GM12878 (cell line): ENCODE measurements around the gene C20orf96. TPM values are rescaled to one million over a fixed set of nuclear protein-coding genes. Genes with fewer than 3 reads are reported as not detected.

Source experiments
- BHLHE40 ChIP-seq, 2 experiments: fragments of 450-650 bp in 1 of 2; IDR thresholded peaks; 2 replicates each; pipeline ENCODE4 v1.6.1; 2011 to 2017; ENCODE audit warnings: low read depth in 2 of 2, borderline replicate concordance in 1 of 2, improper control_type of control experiment in 1 of 2, low read length in 1 of 2, mild to moderate bottlenecking in 1 of 2
- CHD2 ChIP-seq: IDR thresholded peaks from 2 replicates; pipeline ENCODE4 v1.6.1; 2011; ENCODE audit warnings: low read depth, low read length, improper control_type of control experiment, borderline replicate concordance
- CHD4 ChIP-seq: fragments of 200-600 bp; sonication (generic); IDR thresholded peaks from 2 replicates; pipeline ENCODE4 v1.6.1; 2016; ENCODE audit warnings: mild to moderate bottlenecking
- CTCF ChIP-seq, 3 experiments: IDR thresholded peaks in 2 of 3; conservative IDR thresholded peaks in 1 of 3; 2 replicates each; pipeline ENCODE4 v1.5.1; 2011; ENCODE audit warnings: low read depth in 3 of 3, low read length in 3 of 3, mild to moderate bottlenecking in 3 of 3, control low read depth in 2 of 3, moderate library complexity in 2 of 3, inconsistent platforms in 1 of 3, mixed read lengths in 1 of 3; ENCODE audit not compliant: control insufficient read depth in 2 of 3, insufficient read depth in 1 of 3; ENCODE audit errors: extremely low read depth in 1 of 3
- DPF2 ChIP-seq: fragments of 450-650 bp; IDR thresholded peaks from 2 replicates; pipeline ENCODE4 v1.6.1; 2017; ENCODE audit warnings: mild to moderate bottlenecking
- ESRRA ChIP-seq: IDR thresholded peaks from 2 replicates; pipeline ENCODE4 v1.6.1; 2012; ENCODE audit warnings: mild to moderate bottlenecking, low read length, improper control_type of control experiment
- FOXM1 ChIP-seq: IDR thresholded peaks from 2 replicates; pipeline ENCODE4 v1.6.1; 2012; ENCODE audit warnings: low read depth, mild to moderate bottlenecking, inconsistent platforms, low read length, moderate library complexity
- GATAD2B ChIP-seq: fragments of 450-650 bp; conservative IDR thresholded peaks from 2 replicates; pipeline ENCODE4 v1.6.1; 2017; ENCODE audit warnings: low read depth, mild to moderate bottlenecking, moderate library complexity
- MTA2 ChIP-seq: fragments of 450-650 bp; IDR thresholded peaks from 2 replicates; pipeline ENCODE4 v1.6.1; 2016; ENCODE audit warnings: low read depth, mild to moderate bottlenecking, moderate library complexity
- MYC ChIP-seq: IDR thresholded peaks from 2 replicates; pipeline ENCODE4 v1.6.1; 2011; ENCODE audit warnings: mild to moderate bottlenecking, low read length, moderate library complexity, inconsistent platforms; ENCODE audit not compliant: insufficient read depth, insufficient replicate concordance, insufficient read length, severe bottlenecking
- NFIC ChIP-seq: IDR thresholded peaks from 2 replicates; pipeline ENCODE4 v1.6.1; 2012; ENCODE audit warnings: low read depth, mild to moderate bottlenecking, inconsistent platforms, low read length, moderate library complexity
- NR2C1 ChIP-seq: fragments of 450-650 bp; IDR thresholded peaks from 2 replicates; pipeline ENCODE4 v1.6.1; 2017; ENCODE audit warnings: antibody characterized with exemption, mild to moderate bottlenecking, moderate library complexity
- POLR2A ChIP-seq: IDR thresholded peaks from 2 replicates; pipeline ENCODE4 v1.6.1; 2011; ENCODE audit warnings: low read depth, mild to moderate bottlenecking, low read length
- RAD51 ChIP-seq: fragments of 450-650 bp; IDR thresholded peaks from 2 replicates; pipeline ENCODE4 v1.6.1; 2016; ENCODE audit warnings: moderate library complexity, mild to moderate bottlenecking, inconsistent platforms
- RELB ChIP-seq: fragments of 450-650 bp; IDR thresholded peaks from 2 replicates; pipeline ENCODE4 v1.6.1; 2017; ENCODE audit warnings: low read depth, mild to moderate bottlenecking, moderate library complexity
- SREBF2 ChIP-seq: IDR thresholded peaks from 2 replicates; pipeline ENCODE4 v1.6.1; 2012; ENCODE audit warnings: mild to moderate bottlenecking, low read length
- SUPT20H ChIP-seq: IDR thresholded peaks from 2 replicates; pipeline ENCODE4 v1.6.1; 2011; ENCODE audit warnings: low read depth, mild to moderate bottlenecking, low read length, moderate library complexity, borderline replicate concordance; ENCODE audit not compliant: control insufficient read depth
- TCF3 ChIP-seq: IDR thresholded peaks from 2 replicates; pipeline ENCODE4 v1.6.1; 2012; ENCODE audit warnings: low read depth, mild to moderate bottlenecking, low read length, borderline replicate concordance; ENCODE audit not compliant: insufficient read depth
- ZNF622 ChIP-seq: fragments of 450-650 bp; IDR thresholded peaks from 2 replicates; pipeline ENCODE4 v1.6.1; 2017; ENCODE audit warnings: mild to moderate bottlenecking, inconsistent platforms
- polyA plus RNA-seq, 11 experiments: library from polyadenylated mRNA; depleted of rRNA in 4 of 11; unstranded in 6 of 11; stranded (reverse) in 5 of 11; fragments of >200 nt; fragmentation: Nextera tagmentation in 4 of 11; fragmentation: Illumina TruSeq in 1 of 11; extraction: Ambion mirVana in 4 of 11; extraction: Trizol in 1 of 11; gene quantifications; 1 replicate in 1 of 11; 2 replicates in 10 of 11; pipeline versions ENCODE4 v1.2.1 to v1.2.3, GENCODE V29; 2011 to 2016; ENCODE audit warnings: inconsistent platforms in 2 of 11, missing spikeins in 2 of 11, low read depth in 1 of 11
- total RNA-seq, 4 experiments: library from RNA; depleted of rRNA in 3 of 4; stranded (reverse); fragments of >200 nt in 3 of 4; fragmentation: Illumina TruSeq in 1 of 4; extraction: Trizol in 1 of 4; gene quantifications; 2 replicates each; pipeline versions ENCODE4 v1.2.1 to v1.2.3, GENCODE V29; 2013 to 2021
- TF ChIP-seq, protein P1 (sequence below): IDR thresholded peaks from 2 replicates; pipeline ENCODE4 v1.6.1; 2011; ENCODE audit warnings: low read depth, mild to moderate bottlenecking, low read length, moderate library complexity, borderline replicate concordance; ENCODE audit errors: extremely low read depth
- TF ChIP-seq, protein P2 (sequence below): fragments of 450-650 bp; IDR thresholded peaks from 2 replicates; pipeline ENCODE4 v1.6.1; 2016; ENCODE audit warnings: mild to moderate bottlenecking, moderate library complexity, borderline replicate concordance

C20orf96 gene
- total and polyA plus RNA-seq, 10 of the 15 experiments (the other 5 are each of a cell fraction or from before 2014, with no cell fraction given), result 1.4 to 8.6 (median 5.9) TPM

DNA sequence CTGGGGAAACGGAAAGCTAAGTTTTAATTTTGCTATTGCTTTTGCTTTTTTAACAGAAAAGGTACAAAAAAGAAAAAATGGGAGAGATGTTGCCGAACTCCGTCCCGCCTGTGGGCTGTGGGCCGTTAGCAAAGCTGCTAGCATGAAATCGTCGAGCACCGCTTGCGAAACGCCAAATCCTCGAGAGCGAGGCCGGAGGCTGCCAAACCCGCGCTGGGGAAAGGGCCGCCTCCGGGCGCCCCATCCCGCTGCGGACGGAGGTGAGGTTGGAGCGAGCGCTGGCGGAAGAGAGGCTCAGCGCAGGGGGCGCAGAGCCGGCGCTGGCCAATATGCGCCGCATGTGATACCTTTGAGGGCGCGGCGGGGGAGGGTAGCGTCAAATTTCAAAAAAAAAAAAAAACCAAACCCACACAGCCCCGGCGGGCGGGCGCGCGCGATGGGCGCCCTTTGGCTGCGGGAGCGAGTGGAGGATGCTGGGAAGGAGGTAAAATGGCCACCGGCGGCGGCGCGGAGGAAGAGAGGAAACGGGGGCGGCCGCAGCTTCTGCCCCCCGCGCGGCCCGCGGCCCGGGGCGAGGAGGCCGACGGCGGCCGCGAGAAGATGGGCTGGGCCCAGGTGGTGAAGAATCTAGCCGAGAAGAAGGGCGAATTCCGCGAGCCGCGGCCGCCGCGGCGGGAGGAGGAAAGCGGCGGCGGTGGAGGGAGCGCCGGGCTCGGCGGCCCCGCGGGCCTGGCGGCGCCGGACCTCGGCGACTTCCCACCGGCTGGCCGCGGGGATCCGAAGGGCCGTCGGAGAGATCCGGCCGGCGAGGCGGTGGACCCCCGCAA lies 6.8 kb upstream of the C20orf96 start, which contains the start of gene ZCCHC3 (continued):
- TF ChIP-seq TCF3 (peak; percentile 53; the same call in 1 of the 2 replicates), RAD51 (no peak), GATAD2B (0 out of 2 replicates have a peak, but pooled peaks have one; percentile 85), BHLHE40 (IDR thresholded peaks at IDR 0.05; ENCODE audit: borderline replicate concordance in 1 of 2, low read depth in 2 of 2, low read length in 1 of 2) (peak; percentile 69 to 74; a peak in 2 of 4 replicates), MTA2 (no peak), CTCF (IDR thresholded peaks at IDR 0.05 in 2 of 3, conservative IDR thresholded peaks at IDR 0.05 in 1 of 3; ENCODE audit: control insufficient read depth in 2 of 3, extremely low read depth in 1 of 3, insufficient read depth in 1 of 3, low read depth in 3 of 3, low read length in 3 of 3) (peak; percentile 21 to 23 (median 23); a peak in 2 of 6 replicates), SUPT20H (no peak), ZNF622 (no peak), DPF2 (peak; percentile 79), CHD2 (peak; percentile 88), NFIC (peak; percentile 42; the same call in 1 of the 2 replicates), MYC (no peak), RELB (peak; percentile 70; the same call in 1 of the 2 replicates), SREBF2 (no peak), ESRRA (no peak), CHD4 (no peak), FOXM1 (peak; percentile 65), NR2C1 (peak; percentile 48), POLR2A (peak; percentile 83)
- TF ChIP-seq, protein P1, sequence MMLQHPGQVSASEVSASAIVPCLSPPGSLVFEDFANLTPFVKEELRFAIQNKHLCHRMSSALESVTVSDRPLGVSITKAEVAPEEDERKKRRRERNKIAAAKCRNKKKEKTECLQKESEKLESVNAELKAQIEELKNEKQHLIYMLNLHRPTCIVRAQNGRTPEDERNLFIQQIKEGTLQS, result no peak
- TF ChIP-seq, protein P2, sequence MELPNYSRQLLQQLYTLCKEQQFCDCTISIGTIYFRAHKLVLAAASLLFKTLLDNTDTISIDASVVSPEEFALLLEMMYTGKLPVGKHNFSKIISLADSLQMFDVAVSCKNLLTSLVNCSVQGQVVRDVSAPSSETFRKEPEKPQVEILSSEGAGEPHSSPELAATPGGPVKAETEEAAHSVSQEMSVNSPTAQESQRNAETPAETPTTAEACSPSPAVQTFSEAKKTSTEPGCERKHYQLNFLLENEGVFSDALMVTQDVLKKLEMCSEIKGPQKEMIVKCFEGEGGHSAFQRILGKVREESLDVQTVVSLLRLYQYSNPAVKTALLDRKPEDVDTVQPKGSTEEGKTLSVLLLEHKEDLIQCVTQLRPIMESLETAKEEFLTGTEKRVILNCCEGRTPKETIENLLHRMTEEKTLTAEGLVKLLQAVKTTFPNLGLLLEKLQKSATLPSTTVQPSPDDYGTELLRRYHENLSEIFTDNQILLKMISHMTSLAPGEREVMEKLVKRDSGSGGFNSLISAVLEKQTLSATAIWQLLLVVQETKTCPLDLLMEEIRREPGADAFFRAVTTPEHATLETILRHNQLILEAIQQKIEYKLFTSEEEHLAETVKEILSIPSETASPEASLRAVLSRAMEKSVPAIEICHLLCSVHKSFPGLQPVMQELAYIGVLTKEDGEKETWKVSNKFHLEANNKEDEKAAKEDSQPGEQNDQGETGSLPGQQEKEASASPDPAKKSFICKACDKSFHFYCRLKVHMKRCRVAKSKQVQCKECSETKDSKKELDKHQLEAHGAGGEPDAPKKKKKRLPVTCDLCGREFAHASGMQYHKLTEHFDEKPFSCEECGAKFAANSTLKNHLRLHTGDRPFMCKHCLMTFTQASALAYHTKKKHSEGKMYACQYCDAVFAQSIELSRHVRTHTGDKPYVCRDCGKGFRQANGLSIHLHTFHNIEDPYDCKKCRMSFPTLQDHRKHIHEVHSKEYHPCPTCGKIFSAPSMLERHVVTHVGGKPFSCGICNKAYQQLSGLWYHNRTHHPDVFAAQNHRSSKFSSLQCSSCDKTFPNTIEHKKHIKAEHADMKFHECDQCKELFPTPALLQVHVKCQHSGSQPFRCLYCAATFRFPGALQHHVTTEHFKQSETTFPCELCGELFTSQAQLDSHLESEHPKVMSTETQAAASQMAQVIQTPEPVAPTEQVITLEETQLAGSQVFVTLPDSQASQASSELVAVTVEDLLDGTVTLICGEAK, result peak; percentile 38; the same call in 1 of the 2 replicates
